HG03108 (cell line): ENCODE data around the gene SELL.
"Not testable (repeated sequence)": the region's sequence is repeated elsewhere in the genome, so short reads cannot be mapped to it uniquely, and the experiment has no call there.

Experiments
- ATAC-seq: cut with Tn5 transposase; IDR thresholded peaks from one replicate; pipeline ENCODE4 v1.9.1; 2021; ENCODE audit warnings: moderate library complexity; ENCODE audit not compliant: unreplicated experiment

SELL gene

GRCh38 chr1:169707912-169708604, 3.4 kb downstream of the SELL start:
- no peak for ATAC-seq

GRCh38 chr1:169704797-169705196, 6.6 kb downstream of the SELL start:
- ATAC-seq: no peak

- no peak for ATAC-seq
These were observed 10.0 kb downstream of the SELL start for GRCh38 chr1:169701261-169702005.

DNA sequence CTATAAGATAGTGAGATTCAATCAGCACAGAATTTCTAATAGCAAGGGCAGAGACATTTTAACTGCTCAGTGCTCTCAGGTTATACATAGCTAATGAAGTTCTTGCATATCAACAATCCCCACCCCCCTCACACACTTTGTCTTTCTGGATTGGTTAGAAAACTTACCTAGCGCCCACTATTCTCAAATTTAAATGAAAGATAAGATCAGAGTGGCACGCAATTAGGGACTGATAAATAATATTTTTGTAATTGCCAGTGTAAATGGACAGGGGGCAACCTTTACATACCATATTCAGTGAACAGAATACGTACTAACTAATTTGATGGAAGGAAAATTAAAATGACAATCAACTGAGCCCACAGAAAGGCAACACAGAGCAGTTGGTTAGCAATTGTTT, 11.7 kb downstream of the SELL start:
- ATAC-seq: no peak

GRCh38 chr1:169698976-169699375, 12.4 kb downstream of the SELL start:
- ATAC-seq: no peak

DNA sequence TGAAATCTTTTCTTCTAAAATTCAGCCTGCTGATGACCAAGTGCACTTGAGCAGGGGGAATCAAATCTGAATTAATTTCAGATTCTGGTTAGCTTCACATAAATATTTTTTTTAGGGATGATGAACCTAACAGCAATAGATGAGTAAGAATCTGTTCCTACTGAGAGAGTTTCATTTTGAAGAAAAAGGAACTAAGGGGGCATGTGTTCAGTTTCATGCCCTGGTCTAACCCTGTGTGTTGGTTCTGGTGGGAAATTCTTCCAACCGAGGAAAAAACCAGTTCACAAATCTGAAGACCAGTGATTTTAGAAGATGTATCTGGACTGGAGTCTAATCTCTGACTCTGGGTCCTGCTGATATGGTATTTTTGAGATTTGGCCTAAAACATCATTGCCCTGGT, 13.7 kb downstream of the SELL start:
- peak; percentile 37 for ATAC-seq

GRCh38 chr1:169696273-169697100, 14.9 kb downstream of the SELL start:
- no peak for ATAC-seq

GRCh38 chr1:169694304-169695075, 16.9 kb downstream of the SELL start:
- ATAC-seq: peak; percentile 32

- ATAC-seq: peak; percentile 40
These were observed 18.5 kb downstream of the SELL start for GRCh38 chr1:169692756-169693460.

GRCh38 chr1:169690489-169690888, 20.9 kb downstream of the SELL start:
- ATAC-seq: no peak

- ATAC-seq: no peak
These were observed 22.0 kb downstream of the SELL start for GRCh38 chr1:169689395-169689794.

- ATAC-seq: not testable (repeated sequence)
These were observed 23.0 kb downstream of the SELL start for GRCh38 chr1:169688377-169688776.

- ATAC-seq: no peak
These were observed 27.8 kb downstream of the SELL start for GRCh38 chr1:169683661-169684060.

DNA sequence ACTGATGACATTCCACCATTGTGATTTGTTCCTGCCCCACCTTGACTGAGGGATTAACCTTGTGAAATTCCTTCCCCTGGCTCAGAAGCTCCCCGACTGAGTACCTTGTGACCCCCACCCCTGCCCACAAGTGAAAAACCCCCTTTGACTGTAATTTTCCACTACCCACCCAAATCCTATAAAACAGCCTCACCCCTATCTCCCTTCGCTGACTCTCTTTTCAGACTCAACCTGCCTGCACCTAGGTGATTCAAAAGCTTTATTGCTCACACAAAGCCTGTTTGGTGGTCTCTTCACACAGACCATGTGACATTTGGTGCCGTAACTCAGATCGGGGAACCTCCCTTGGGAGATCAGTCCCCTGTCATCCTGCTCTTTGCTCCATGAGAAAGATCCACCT, 28.3 kb downstream of the SELL start:
- not testable (repeated sequence) for ATAC-seq

DNA sequence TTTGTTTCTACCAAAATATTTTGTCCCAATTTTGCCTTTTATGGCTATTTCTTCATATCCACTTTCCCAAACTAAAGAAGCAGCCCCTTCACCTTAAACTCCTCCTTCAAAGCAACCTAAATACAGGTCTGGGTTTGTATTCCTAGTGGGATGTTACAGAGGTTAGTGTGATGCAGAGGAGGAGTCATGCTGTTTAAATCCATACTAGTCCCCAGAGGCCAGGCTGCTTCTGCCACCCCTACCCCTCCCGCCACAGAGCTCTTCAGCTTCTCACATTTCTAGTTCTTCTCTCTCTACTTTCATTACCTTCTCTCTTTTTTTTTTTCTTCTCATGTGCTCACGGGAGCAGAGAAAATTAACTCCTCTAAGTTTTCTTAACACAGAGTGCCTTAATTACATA, 29.3 kb downstream of the SELL start:
- ATAC-seq: peak; percentile 32

DNA sequence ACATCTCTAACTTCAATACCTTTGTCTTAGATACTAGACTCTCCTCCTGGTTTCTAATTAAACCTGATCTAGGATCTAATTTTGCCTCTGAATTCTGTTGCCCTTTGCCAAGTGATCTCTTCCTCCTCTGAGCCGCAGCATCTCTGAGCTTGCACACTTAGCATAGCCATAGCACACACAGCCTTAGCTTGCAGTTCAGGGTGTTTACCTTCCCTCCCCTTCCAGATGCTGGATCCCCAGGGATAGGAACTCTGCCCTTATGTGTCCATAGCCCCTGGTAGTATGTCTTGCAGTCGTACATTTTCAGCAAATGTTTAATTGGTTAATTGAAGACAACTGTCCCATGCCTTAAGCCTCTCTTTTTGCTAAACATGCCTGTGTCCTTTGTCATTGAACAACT, 30.3 kb downstream of the SELL start:
- no peak for ATAC-seq

DNA sequence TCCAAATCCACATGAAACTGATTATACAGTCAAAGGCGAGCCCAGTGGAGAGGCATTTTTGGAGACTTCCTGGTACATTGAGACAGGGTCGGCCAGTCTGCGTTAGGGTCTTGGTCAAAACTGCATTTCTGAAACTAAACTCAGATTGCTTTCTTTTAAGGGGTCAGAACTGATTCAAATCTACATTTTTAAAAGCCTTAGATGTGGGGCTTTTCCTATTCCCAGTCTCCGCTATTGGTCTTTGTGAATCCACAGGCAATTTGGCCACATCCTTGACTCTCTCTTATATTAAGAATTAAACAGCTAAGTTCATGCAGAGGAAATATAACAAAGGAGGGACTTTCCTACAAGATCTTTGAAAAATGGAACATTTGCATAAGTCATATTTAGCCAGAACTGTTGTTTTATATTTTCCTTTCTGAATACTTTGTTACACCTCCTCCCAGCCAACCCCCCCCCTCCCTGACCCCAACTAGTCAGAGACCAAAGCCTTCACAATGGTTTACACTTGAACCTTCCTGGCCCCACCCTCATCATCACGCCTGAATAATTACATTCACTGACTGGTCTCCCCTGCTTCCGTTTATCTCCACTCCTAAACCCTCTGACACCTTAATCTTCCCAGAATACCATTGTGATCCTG, 30.9 kb downstream of the SELL start:
- ATAC-seq: peak; percentile 47

DNA sequence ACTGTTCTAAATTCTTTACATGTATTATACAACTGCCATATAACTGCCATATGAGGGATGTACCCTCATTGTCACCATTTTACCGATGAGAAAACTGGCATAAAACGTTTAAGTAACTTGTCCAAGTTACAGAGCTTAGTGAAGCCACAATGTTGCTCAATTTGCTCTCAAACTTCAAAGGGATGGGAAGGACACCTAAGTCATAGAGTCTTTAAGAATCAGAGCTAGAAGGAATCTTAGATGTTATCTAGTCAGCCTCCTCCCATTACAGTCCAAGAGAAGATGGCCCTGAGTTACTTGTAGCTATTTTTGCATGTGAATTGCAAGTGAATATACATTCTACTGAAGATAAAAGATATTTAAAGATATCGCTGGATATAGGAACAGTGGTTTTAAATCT, 31.7 kb downstream of the SELL start:
- ATAC-seq: no peak

- no peak for ATAC-seq
These were observed 35.4 kb downstream of the SELL start for GRCh38 chr1:169676001-169676400.

- ATAC-seq: no peak
These were observed 40.6 kb downstream of the SELL start for GRCh38 chr1:169670836-169671235.
